ENCODE measurements around the gene PRAC2.
A peak's percentile ranks its signal among the peaks of the same experiment; 100 is the strongest.

Gene PRAC2

GRCh38 chr17:48734333-48735061 is 11.5 kb downstream of the PRAC2 start:
- DNase-seq (ENCODE audit: low spot score) = no peak

- no peak for DNase-seq (ENCODE audit: low spot score)
Observed at GRCh38 chr17:48735062-48735351, 12.0 kb downstream of the PRAC2 start.

- no peak for DNase-seq (ENCODE audit: low spot score)
Observed at GRCh38 chr17:48737330-48738043, 14.5 kb downstream of the PRAC2 start.

- DNase-seq (ENCODE audit: low spot score) = no peak
Observed at GRCh38 chr17:48738424-48738802, 15.4 kb downstream of the PRAC2 start.

- DNase-seq (ENCODE audit: low spot score) = no peak
Observed at GRCh38 chr17:48738803-48739526, 16.0 kb downstream of the PRAC2 start.

- no peak for DNase-seq (ENCODE audit: low spot score)
Observed at GRCh38 chr17:48740537-48740936, 17.6 kb downstream of the PRAC2 start.

- no peak for DNase-seq (ENCODE audit: low spot score)
Observed at GRCh38 chr17:48745381-48746275, 22.6 kb downstream of the PRAC2 start.

GRCh38 chr17:48746916-48747444 is 24.0 kb downstream of the PRAC2 start:
- DNase-seq (ENCODE audit: low spot score) = no peak

GRCh38 chr17:48747445-48748363 is 24.7 kb downstream of the PRAC2 start:
- DNase-seq (ENCODE audit: low spot score) = peak; percentile 69

GRCh38 chr17:48748718-48749566 is 26.0 kb downstream of the PRAC2 start:
- no peak for DNase-seq (ENCODE audit: low spot score)

GRCh38 chr17:48749621-48750553 is 26.9 kb downstream of the PRAC2 start:
- DNase-seq (ENCODE audit: low spot score) = no peak

GRCh38 chr17:48751172-48751571 is 28.2 kb downstream of the PRAC2 start:
- no peak for DNase-seq (ENCODE audit: low spot score)

- DNase-seq (ENCODE audit: low spot score) = no peak
Observed at GRCh38 chr17:48751733-48752398, 28.9 kb downstream of the PRAC2 start.

- DNase-seq (ENCODE audit: low spot score) = no peak
Observed at GRCh38 chr17:48752399-48753288, 29.7 kb downstream of the PRAC2 start.

- no peak for DNase-seq (ENCODE audit: low spot score)
Observed at GRCh38 chr17:48753794-48754499, 31.0 kb downstream of the PRAC2 start.

- DNase-seq (ENCODE audit: low spot score) = peak; percentile 81
Observed at GRCh38 chr17:48754500-48755261, 31.7 kb downstream of the PRAC2 start.
